ENCODE measurements around the gene PLEKHA6. TPM values are rescaled to one million over a fixed set of nuclear protein-coding genes. Genes with fewer than 3 reads are reported as not detected.

PLEKHA6 gene
- total and polyA plus RNA-seq, 2 donors (not counting 1 experiment from before 2014, with no cell fraction given): 0.31 to 0.47 TPM

DNA sequence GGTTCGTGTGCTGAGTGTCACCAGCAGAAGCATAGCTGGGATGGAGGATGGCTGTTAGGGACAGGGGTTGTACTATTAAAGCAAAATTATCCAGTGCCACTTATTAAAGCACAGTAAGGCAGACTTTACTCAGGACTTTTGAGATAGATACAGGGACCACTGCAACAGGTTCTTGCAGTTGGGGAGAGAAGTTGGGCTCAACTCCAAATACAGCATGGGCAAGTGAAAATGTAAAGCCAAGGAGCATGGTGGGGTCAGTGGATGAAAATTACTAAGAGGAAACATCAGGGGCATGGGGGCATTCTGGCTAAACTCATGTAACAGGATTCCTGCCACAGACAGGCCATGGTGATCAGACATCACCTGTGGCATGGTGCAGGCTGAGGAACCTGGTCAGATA lies 178.6 kb downstream of the PLEKHA6 start:
- Histone ChIP-seq H3K27ac (ENCODE audit: low read length in 2 of 2) (no peak overlapping the region), H3K4me2 (replicated peaks; ENCODE audit: low read depth, low read length, poor library complexity, severe bottlenecking) (no peak overlapping the region), H2AFZ (ENCODE audit: insufficient read depth, low read depth, low read length, poor library complexity, severe bottlenecking) (no peak overlapping the region), H3K4me3 (ENCODE audit: control extremely low read depth in 1 of 5, extremely low read depth in 1 of 5, insufficient read depth in 1 of 5, low read depth in 2 of 5, low read length in 4 of 5) (no peak overlapping the region), H4K20me1 (ENCODE audit: control insufficient read depth, insufficient read depth, low read length, poor library complexity, severe bottlenecking) (no peaks in the 10 kb centered on the region), H3K79me2 (ENCODE audit: control insufficient read depth, insufficient read depth, low read length) (no peaks in the 10 kb centered on the region), H3K4me1 (ENCODE audit: control insufficient read depth in 2 of 2, insufficient read depth in 2 of 2, low read length in 2 of 2) (no peaks in the 10 kb centered on the region), H3K27me3 (replicated peaks in 1 of 4; ENCODE audit: control extremely low read depth in 1 of 4, control insufficient read depth in 3 of 4, insufficient read depth in 4 of 4, low read length in 3 of 4) (peaks cover 0 to 4% (median 2%) of the 10 kb centered on the region in 4 experiments), H3K36me3 (replicated peaks in 1 of 2; ENCODE audit: control extremely low read depth in 1 of 2, control insufficient read depth in 1 of 2, extremely low read depth in 1 of 2, insufficient read depth in 2 of 2, low read length in 1 of 2) (no peaks in the 10 kb centered on the region), H3K9me3 (ENCODE audit: control extremely low read depth in 1 of 3, control insufficient read depth in 2 of 3, insufficient read depth in 1 of 3, low read length in 2 of 3) (no peaks in the 10 kb centered on the region), H3K9ac (ENCODE audit: low read length) (no peak overlapping the region)
- DNase-seq (no peak), ATAC-seq (ENCODE audit: low read depth) (no peak)
- Mint-ChIP-seq H3K27ac (no peak overlapping the region), H3K4me1 (no peaks in the 10 kb centered on the region), H3K27me3 (peaks cover 6% of the 10 kb centered on the region), H3K9me3 (ENCODE audit: insufficient read depth) (no peaks in the 10 kb centered on the region), H3K4me3 (no peak overlapping the region)
- POLR2A ChIA-PET: no interaction called here
- TF ChIP-seq EZH2 (IDR thresholded peaks at IDR 0.05; ENCODE audit: borderline replicate concordance, insufficient read depth, low read depth, low read length, poor library complexity, severe bottlenecking) (no peak), CTCF (IDR thresholded peaks at IDR 0.05) (no peak)
- 86% methylated on average over 1 of the region's 1 CpG for WGBS (ENCODE audit: insufficient coverage)
- CTCF ChIA-PET: no interaction called here
- intact Hi-C loops (cut with micrococcal nuclease): no loop called here

GRCh38 chr1:204180133-204180532 lies 179.6 kb downstream of the PLEKHA6 start:
- H3K4me3 ChIP-seq (ENCODE audit: control extremely low read depth in 1 of 5, extremely low read depth in 1 of 5, insufficient read depth in 1 of 5, low read depth in 2 of 5, low read length in 4 of 5): no peak overlapping the region
- Mint-ChIP-seq H3K27ac (no peak overlapping the region), H3K4me3 (no peak overlapping the region), H3K27me3 (peaks cover 6% of the 10 kb centered on the region), H3K4me1 (no peaks in the 10 kb centered on the region), H3K9me3 (ENCODE audit: insufficient read depth) (no peaks in the 10 kb centered on the region)
- DNase-seq: no peak
- no peak for ATAC-seq (ENCODE audit: low read depth)
- H3K36me3 ChIP-seq (replicated peaks in 1 of 2; ENCODE audit: control extremely low read depth in 1 of 2, control insufficient read depth in 1 of 2, extremely low read depth in 1 of 2, insufficient read depth in 2 of 2, low read length in 1 of 2): no peaks in the 10 kb centered on the region
- H3K9me3 ChIP-seq (ENCODE audit: control extremely low read depth in 1 of 3, control insufficient read depth in 2 of 3, insufficient read depth in 1 of 3, low read length in 2 of 3): no peaks in the 10 kb centered on the region
- WGBS (ENCODE audit: insufficient coverage): 88% methylated on average over 4 of the region's 6 CpGs
- no peaks in the 10 kb centered on the region for H3K79me2 ChIP-seq (ENCODE audit: control insufficient read depth, insufficient read depth, low read length)
- peaks cover 0 to 4% (median 0%) of the 10 kb centered on the region in 4 experiments for H3K27me3 ChIP-seq (replicated peaks in 1 of 4; ENCODE audit: control extremely low read depth in 1 of 4, control insufficient read depth in 3 of 4, insufficient read depth in 4 of 4, low read length in 3 of 4)
- POLR2A ChIA-PET: no interaction called here
- no peak overlapping the region for H3K27ac ChIP-seq (ENCODE audit: low read length in 2 of 2)
- no peak overlapping the region for H2AFZ ChIP-seq (ENCODE audit: insufficient read depth, low read depth, low read length, poor library complexity, severe bottlenecking)
- CTCF ChIA-PET: no interaction called here
- intact Hi-C loops (cut with micrococcal nuclease): no loop called here
- H3K9ac ChIP-seq (ENCODE audit: low read length): no peak overlapping the region
- no peak overlapping the region for H3K4me2 ChIP-seq (replicated peaks; ENCODE audit: low read depth, low read length, poor library complexity, severe bottlenecking)
- no peaks in the 10 kb centered on the region for H3K4me1 ChIP-seq (ENCODE audit: control insufficient read depth in 2 of 2, insufficient read depth in 2 of 2, low read length in 2 of 2)
- TF ChIP-seq EZH2 (IDR thresholded peaks at IDR 0.05; ENCODE audit: borderline replicate concordance, insufficient read depth, low read depth, low read length, poor library complexity, severe bottlenecking) (no peak), CTCF (IDR thresholded peaks at IDR 0.05) (no peak)
- H4K20me1 ChIP-seq (ENCODE audit: control insufficient read depth, insufficient read depth, low read length, poor library complexity, severe bottlenecking): no peaks in the 10 kb centered on the region
